SU-DHL-6 (cell line): ENCODE results near the gene FBXL12.
A peak's percentile ranks its signal among the peaks of the same experiment; 100 is the strongest.
"Not testable (repeated sequence)": the region's sequence is repeated elsewhere in the genome, so short reads cannot be mapped to it uniquely, and the experiment has no call there.

Source experiments
- H2AFZ ChIP-seq: fragments of 200-600 bp; sonication (generic); 2 replicates; pipeline ENCODE4 v1.6.1; 2014; ENCODE audit warnings: low read depth, mild to moderate bottlenecking, moderate library complexity, mixed read lengths, antibody characterized with exemption, low read length; ENCODE audit not compliant: severe bottlenecking
- H3F3A ChIP-seq: fragments of 200-600 bp; shearing (Covaris generic); 2 replicates; pipeline ENCODE4 v1.6.0; 2016; ENCODE audit warnings: antibody characterized with exemption, mild to moderate bottlenecking; ENCODE audit not compliant: insufficient read depth
- H3K27ac ChIP-seq: fragments of 200-600 bp; sonication (generic); 2 replicates; pipeline ENCODE4 v1.5.1; 2016; ENCODE audit warnings: low read depth, mild to moderate bottlenecking, low read length, moderate library complexity, mixed read lengths
- H3K27me3 ChIP-seq: fragments of 200-600 bp; sonication (generic), shearing (Covaris generic); 2 replicates; pipeline ENCODE4 v1.6.0; 2014; ENCODE audit warnings: mild to moderate bottlenecking, low read length
- H3K36me3 ChIP-seq: fragments of 200-600 bp; sonication (generic); 2 replicates; pipeline ENCODE4 v1.6.1; 2014; ENCODE audit warnings: mild to moderate bottlenecking, low read length, mixed read lengths
- H3K4me2 ChIP-seq: fragments of 300-600, 200-600 bp; shearing (Covaris generic), sonication (generic); 2 replicates; pipeline ENCODE4 v1.6.0; 2014; ENCODE audit warnings: low read length, low read depth, mild to moderate bottlenecking; ENCODE audit not compliant: poor library complexity, severe bottlenecking
- H3K4me3 ChIP-seq: fragments of 200-600 bp; sonication (generic); 2 replicates; pipeline ENCODE4 v1.5.1; 2014; ENCODE audit warnings: antibody characterized with exemption, low read length, mild to moderate bottlenecking, mixed read lengths; ENCODE audit not compliant: insufficient read depth, poor library complexity, severe bottlenecking
- H3K79me2 ChIP-seq: fragments of 200-600 bp; sonication (generic); 2 replicates; pipeline ENCODE4 v1.6.1; 2014; ENCODE audit warnings: mild to moderate bottlenecking, low read length, moderate library complexity; ENCODE audit not compliant: insufficient read depth
- H3K9ac ChIP-seq: fragments of 200-600 bp; sonication (generic); 2 replicates; pipeline ENCODE4 v1.7.0; 2014; ENCODE audit warnings: mild to moderate bottlenecking, low read length
- H3K9me2 ChIP-seq: fragments of 200-600 bp; sonication (generic); replicated peaks from 2 replicates; pipeline ENCODE4 v1.6.1; 2014; ENCODE audit warnings: low read length; ENCODE audit not compliant: insufficient read depth
- H3K9me3 ChIP-seq: fragments of 200-600 bp; sonication (generic); 2 replicates; pipeline ENCODE4 v1.6.1; 2014; ENCODE audit warnings: low read length, mixed read lengths; ENCODE audit not compliant: insufficient read depth
- H4K20me1 ChIP-seq: fragments of 200-600 bp; sonication (generic); 2 replicates; pipeline ENCODE4 v1.6.1; 2014; ENCODE audit warnings: low read depth, mild to moderate bottlenecking, antibody characterized with exemption, low read length, moderate library complexity, mixed read lengths
- CTCF ChIP-seq: fragments of 200-600 bp; sonication (generic); IDR thresholded peaks from one replicate; pipeline ENCODE4 v1.5.1; 2017; ENCODE audit warnings: antibody characterized with exemption, mild to moderate bottlenecking, low read length, moderate library complexity; ENCODE audit not compliant: insufficient read depth, poor library complexity, severe bottlenecking
- EZH2phosphoT487 ChIP-seq: fragments of 200-600 bp; sonication (generic), shearing (Covaris generic); conservative IDR thresholded peaks from 2 replicates; pipeline ENCODE4 v1.6.1; 2018; ENCODE audit warnings: mild to moderate bottlenecking, antibody characterized with exemption, low read length, moderate library complexity, mixed read lengths

FBXL12 gene

GRCh38 chr19:9848762-9849161 is 29.9 kb upstream of the FBXL12 start:
- H3K36me3 ChIP-seq: no peaks in the 10 kb centered on the region
- H4K20me1 ChIP-seq: no peaks in the 10 kb centered on the region
- no peaks in the 10 kb centered on the region for H3K9me2 ChIP-seq
- no peak for TF ChIP-seq CTCF
- TF ChIP-seq EZH2phosphoT487: no peak
- no peaks in the 10 kb centered on the region for H3K79me2 ChIP-seq
- H2AFZ ChIP-seq: no peak overlapping the region
- no peaks in the 10 kb centered on the region for H3K27me3 ChIP-seq
- H3K9me3 ChIP-seq: no peaks in the 10 kb centered on the region
- H3K9ac ChIP-seq: no peak overlapping the region
- no peak overlapping the region for H3K4me3 ChIP-seq
- H3F3A ChIP-seq: no peaks in the 10 kb centered on the region
- no peak overlapping the region for H3K27ac ChIP-seq
- no peak overlapping the region for H3K4me2 ChIP-seq

GRCh38 chr19:9848060-9848459 is 29.2 kb upstream of the FBXL12 start:
- H4K20me1 ChIP-seq: no peaks in the 10 kb centered on the region
- no peak overlapping the region for H3K4me2 ChIP-seq
- H2AFZ ChIP-seq: no peak overlapping the region
- H3K9ac ChIP-seq: no peak overlapping the region
- no peaks in the 10 kb centered on the region for H3K9me2 ChIP-seq
- H3K4me3 ChIP-seq: no peak overlapping the region
- H3K79me2 ChIP-seq: no peaks in the 10 kb centered on the region
- H3K27ac ChIP-seq: no peak overlapping the region
- peak; percentile 35 for TF ChIP-seq CTCF
- TF ChIP-seq EZH2phosphoT487: no peak
- H3F3A ChIP-seq: no peaks in the 10 kb centered on the region
- H3K36me3 ChIP-seq: no peaks in the 10 kb centered on the region
- H3K27me3 ChIP-seq: no peaks in the 10 kb centered on the region
- H3K9me3 ChIP-seq: no peaks in the 10 kb centered on the region

- no peaks in the 10 kb centered on the region for H3K9me2 ChIP-seq
- no peaks in the 10 kb centered on the region for H3F3A ChIP-seq
- H3K9me3 ChIP-seq: no peaks in the 10 kb centered on the region
- H3K4me3 ChIP-seq: no peak overlapping the region
- H3K4me2 ChIP-seq: no peak overlapping the region
- H2AFZ ChIP-seq: no peak overlapping the region
- H3K79me2 ChIP-seq: no peaks in the 10 kb centered on the region
- no peaks in the 10 kb centered on the region for H3K36me3 ChIP-seq
- no peaks in the 10 kb centered on the region for H3K27me3 ChIP-seq
- no peak overlapping the region for H3K9ac ChIP-seq
- no peak for TF ChIP-seq EZH2phosphoT487
- H3K27ac ChIP-seq: no peak overlapping the region
- H4K20me1 ChIP-seq: no peaks in the 10 kb centered on the region
Measured at GRCh38 chr19:9847087-9847671, 28.3 kb upstream of the FBXL12 start.

GRCh38 chr19:9843626-9844273 is 24.9 kb upstream of the FBXL12 start:
- not testable (repeated sequence) for H3K27me3 ChIP-seq, H3K9me2 ChIP-seq, H3F3A ChIP-seq, H3K4me3 ChIP-seq, H3K9me3 ChIP-seq, H3K27ac ChIP-seq, H4K20me1 ChIP-seq, H3K9ac ChIP-seq, H3K4me2 ChIP-seq, H3K79me2 ChIP-seq, H3K36me3 ChIP-seq, H2AFZ ChIP-seq
